Right renal pelvis (tissue), 4 donors: ENCODE measurements around the gene CIB4. TPM values are rescaled to one million over a fixed set of nuclear protein-coding genes. Genes with fewer than 3 reads are reported as not detected.

ENCODE experiments used
- DNase-seq, 4 donors: peaks; one replicate each; pipeline ENCODE4 v3.0.0-alpha.2; 2013; ENCODE audit warnings: low read depth in 4 of 4, low spot score in 3 of 4, missing footprints in 1 of 4
- polyA plus RNA-seq, 4 donors: library from polyadenylated mRNA; unstranded; fragments of 120-200 nt; gene quantifications; one replicate each; pipeline ENCODE4 v1.2.1, GENCODE V29; 2013; ENCODE audit not compliant: insufficient read length in 4 of 4

Gene CIB4
- polyA plus RNA-seq, 4 donors: 0.30 to 1.2 (median 0.61) TPM

- no peak for DNase-seq
Measured at GRCh38 chr2:26646986-26647672, 6.0 kb upstream of the CIB4 start.

- DNase-seq: no peak
Measured at GRCh38 chr2:26645762-26646161, 4.6 kb upstream of the CIB4 start.

DNA sequence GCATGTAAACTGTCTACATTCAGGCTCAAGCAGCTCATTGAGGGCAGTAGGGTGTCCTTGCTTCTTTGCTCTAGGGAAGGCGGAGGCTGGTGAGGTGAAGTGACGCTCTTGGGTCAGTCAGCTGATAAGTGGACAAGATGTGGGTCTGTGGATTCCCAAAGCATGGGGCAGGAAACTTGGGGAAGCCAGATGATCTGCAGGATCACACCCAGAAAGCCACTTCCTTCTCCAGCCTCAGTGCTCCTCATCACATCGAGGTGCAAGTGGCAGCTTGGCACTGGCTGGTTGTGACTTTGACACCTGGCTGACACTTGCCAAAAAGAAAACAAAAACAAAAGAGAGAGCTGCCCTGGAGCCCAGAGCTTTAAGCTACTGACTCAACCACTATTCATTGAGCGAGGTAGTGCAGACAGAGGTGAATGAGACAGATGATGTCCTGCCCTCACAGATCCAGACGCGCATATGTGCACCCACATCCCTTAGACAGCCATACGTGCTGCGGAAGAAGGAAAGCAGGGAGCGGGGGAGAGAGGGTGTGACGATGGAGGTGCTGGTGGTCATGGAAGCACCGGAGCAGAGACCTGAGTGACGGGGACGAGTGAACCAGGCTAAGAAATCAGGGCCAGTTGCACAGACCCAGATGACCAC is 3.1 kb upstream of the CIB4 start:
- no peak for DNase-seq

GRCh38 chr2:26642429-26642828 is 1.3 kb upstream of the CIB4 start:
- DNase-seq: no peak

DNA sequence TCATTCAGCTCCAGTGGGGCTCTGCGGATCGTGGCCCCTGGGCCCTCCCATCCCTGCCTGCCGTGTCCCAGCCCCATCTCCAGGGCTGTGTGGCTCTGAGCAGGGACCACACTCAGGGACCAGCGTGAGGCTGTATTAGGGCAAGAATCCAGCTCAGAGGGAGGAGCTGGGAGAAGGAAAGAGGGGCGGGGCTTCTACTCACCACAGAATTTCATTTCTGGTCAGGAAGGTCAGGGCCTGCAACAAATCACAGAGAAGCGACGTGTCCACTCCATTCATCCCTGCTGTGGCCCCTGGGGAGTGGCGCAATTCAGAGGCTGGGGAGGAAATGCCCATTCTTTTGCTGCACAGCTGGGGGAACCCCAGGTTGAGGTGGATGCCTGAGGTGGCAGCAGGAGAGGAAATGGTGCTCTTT is 828 bp downstream of the CIB4 start:
- peak in 1 of 4 donors; percentile 30 for DNase-seq

GRCh38 chr2:26639685-26640243 is 1.4 kb downstream of the CIB4 start:
- no peak for DNase-seq

- no peak for DNase-seq
Measured at GRCh38 chr2:26637811-26638310, 3.3 kb downstream of the CIB4 start.

- DNase-seq: no peak
Measured at GRCh38 chr2:26636935-26637334, 4.2 kb downstream of the CIB4 start.

DNA sequence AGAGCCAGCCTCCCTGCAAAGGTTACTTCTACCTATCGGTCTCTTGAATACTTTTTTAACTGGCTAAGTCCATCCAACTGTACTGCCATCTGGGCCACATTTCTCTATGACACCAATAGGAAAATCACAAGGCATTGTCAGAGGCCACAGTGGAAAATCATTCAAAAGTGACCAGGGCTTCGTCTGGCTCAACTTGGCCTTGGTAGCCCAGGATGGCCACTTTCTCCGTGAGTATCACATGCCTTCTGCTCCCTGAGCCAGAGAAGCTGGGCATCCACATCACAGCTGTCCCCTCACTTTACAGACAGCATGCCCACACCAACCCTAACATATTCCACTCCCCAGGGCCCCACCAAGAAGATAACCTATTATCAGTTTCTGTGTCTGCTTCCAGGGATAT is 5.8 kb downstream of the CIB4 start:
- DNase-seq: no peak

DNA sequence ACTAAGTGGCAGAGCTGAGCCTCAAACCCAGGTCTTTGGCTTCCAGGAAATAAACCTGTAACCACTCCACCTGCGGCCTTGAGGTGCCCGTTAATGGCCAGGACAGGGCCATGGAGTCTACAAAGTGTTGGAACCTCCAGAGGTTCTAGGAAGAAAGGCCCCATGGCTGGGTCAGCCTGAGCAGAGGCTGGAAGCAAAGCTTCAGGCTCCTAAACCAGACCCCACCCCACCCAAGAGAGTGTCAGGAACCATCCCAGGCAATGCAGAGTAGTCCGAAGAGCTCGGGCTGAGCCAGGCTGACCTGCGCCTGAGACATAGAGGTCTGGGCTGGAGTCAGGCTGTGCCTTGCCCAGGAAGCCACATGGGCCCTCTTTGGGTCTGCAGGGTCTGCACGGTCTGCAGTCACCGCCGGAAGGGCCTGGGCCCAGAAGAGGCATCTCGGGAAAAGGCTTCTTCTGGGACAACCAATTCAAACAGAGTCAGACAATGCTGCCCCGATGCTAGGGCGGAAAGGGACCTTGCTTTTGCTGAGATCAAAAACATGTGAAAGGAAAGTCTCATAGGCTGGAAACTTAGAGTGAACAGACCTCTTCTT is 6.4 kb downstream of the CIB4 start:
- no peak for DNase-seq

DNA sequence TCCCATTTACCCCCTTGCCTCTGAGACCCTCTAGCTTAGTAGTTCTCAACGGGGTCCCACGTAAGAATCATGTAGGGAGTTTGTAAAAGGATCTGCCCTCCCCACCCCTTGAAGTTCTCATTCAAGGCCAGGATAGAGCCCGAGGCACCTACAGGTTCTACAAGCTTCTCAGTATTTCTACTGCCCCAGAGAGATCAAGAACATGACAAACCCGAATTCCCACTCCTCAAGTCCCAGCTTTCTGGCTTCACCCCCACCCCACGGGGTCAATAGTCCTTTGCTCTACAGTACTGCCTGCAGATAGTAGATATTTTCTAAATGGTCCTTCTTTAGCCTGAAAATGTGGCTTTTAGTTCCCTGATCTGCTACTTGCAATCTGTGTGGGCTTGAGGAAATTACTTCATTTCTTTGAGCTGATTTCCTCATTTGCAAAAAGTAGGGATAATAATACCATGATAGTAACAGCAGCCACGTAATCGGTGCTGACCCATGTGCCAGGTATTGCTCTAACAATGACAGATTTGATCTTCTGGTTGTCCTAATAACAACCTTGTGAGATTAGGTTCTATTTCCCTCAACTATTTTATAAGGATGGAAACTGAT is 7.1 kb downstream of the CIB4 start:
- DNase-seq: no peak

DNA sequence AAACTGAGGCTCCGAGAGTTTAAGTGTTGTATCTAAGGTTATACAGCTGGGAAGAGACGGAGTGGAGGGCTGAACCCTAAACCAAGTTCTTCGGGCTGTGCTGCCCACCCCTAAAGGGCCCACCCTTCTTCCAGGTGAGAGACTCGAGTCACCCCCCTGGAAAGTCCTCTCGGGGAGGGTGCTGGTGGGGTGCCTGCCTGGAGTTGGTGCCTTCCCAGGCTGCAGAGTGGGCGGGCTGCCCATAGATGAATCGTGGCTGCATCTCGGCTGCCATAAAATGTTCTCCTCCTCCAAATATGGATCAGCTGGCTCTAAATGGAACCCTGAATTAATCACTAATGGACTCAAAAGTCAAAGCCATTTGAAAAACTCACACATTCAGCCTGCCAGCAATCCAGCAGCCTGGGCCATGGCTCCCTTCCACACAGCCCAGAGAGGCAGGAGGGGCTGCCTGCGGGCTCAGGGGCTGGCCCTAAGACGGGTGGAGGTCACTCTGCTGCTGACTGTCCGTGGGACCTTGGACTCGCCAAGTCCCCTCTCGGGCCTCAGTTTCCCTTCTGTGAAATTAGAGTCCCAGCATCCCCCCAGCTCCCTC is 7.7 kb downstream of the CIB4 start:
- no peak for DNase-seq

- DNase-seq: no peak
Measured at GRCh38 chr2:26632624-26633185, 8.5 kb downstream of the CIB4 start.

- no peak for DNase-seq
Measured at GRCh38 chr2:26631401-26632170, 9.6 kb downstream of the CIB4 start.

GRCh38 chr2:26630669-26631360 is 10.4 kb downstream of the CIB4 start:
- no peak for DNase-seq

GRCh38 chr2:26630235-26630634 is 10.9 kb downstream of the CIB4 start:
- no peak for DNase-seq

- DNase-seq: no peak
Measured at GRCh38 chr2:26629751-26630150, 11.4 kb downstream of the CIB4 start.

DNA sequence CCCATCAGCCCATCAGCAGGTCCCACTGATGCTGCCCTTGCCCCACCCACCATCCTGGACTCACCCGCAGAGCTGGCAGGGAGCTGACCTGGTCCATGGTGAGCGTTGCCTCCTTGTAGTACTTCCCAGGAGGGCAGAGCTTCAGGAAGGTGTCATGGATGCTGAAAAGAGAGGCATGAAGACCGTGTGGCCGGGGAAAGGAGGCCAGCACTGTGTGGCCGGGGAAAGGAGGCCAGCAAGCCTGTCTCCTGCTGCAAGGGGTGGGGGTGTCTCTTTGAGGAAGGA is 11.9 kb downstream of the CIB4 start:
- no peak for DNase-seq

GRCh38 chr2:26628561-26629345 is 12.4 kb downstream of the CIB4 start:
- no peak for DNase-seq
